GM12878 (cell line): ENCODE results near the gene ADIG. TPM values are rescaled to one million over a fixed set of nuclear protein-coding genes. Genes with fewer than 3 reads are reported as not detected.

Source experiments
- ATAC-seq: fragments of 200-7000 bp; cut with Tn5 transposase; 3 replicates; pipeline ENCODE4 v1.9.1; 2020; ENCODE audit warnings: mild to moderate bottlenecking, moderate library complexity
- BruUV-seq: library from RNA; stranded (reverse); fragments of 400-500 nt; replicated peaks from 2 replicates; lab custom pipeline; 2021; lab: Mats Ljungman, UMichigan
- CTCF ChIA-PET: fragments of 300-600 bp; sonication (Branson Sonifier 250); formaldehyde crosslinking; extraction: SDS; loops from one replicate; lab custom pipeline; 2021; ENCODE audit warnings: inconsistent platforms; lab: Yijun Ruan, JAX
- POLR2A ChIA-PET: fragments of 350-600 bp; formaldehyde crosslinking; extraction: SDS; loops from one replicate; lab custom pipeline; 2021; ENCODE audit warnings: inconsistent platforms; lab: Charles Lee
- RAD21 ChIA-PET: fragments of 300-600 bp; sonication (Branson Sonifier 250); formaldehyde crosslinking; loops from one replicate; lab custom pipeline; 2023; ENCODE audit warnings: antibody characterized with exemption; ENCODE audit not compliant: unreplicated experiment; lab: Charles Lee
- SMC1A ChIA-PET: fragments of 300-600 bp; sonication (Branson Sonifier 250); formaldehyde crosslinking; loops from one replicate; lab custom pipeline; 2023; ENCODE audit not compliant: unreplicated experiment, uncharacterized antibody; lab: Charles Lee
- DNase-seq: peaks from one replicate; pipeline ENCODE4 v3.0.0-alpha.2; 2011; ENCODE audit warnings: low read depth, low spot score
- FAIRE-seq: peaks from 3 replicates; lab custom pipeline; 2011; peaks lifted over from hg19 to GRCh38; lab: Jason Lieb, UNC
- H2AFZ ChIP-seq: 2 replicates; pipeline ENCODE4 v1.6.0; 2011; ENCODE audit warnings: low read depth, low read length, control low read depth; ENCODE audit not compliant: control insufficient read depth
- H3K27ac ChIP-seq: 2 replicates; pipeline ENCODE4 v1.5.1; 2011; ENCODE audit warnings: control low read depth; ENCODE audit not compliant: control insufficient read depth, insufficient read depth
- H3K27me3 ChIP-seq, 2 experiments: replicated peaks in 1 of 2; 2 replicates each; pipeline versions ENCODE4 v1.6.0 to v1.6.1; 2011; ENCODE audit warnings: low read length in 1 of 2; ENCODE audit not compliant: control insufficient read depth in 2 of 2, insufficient read depth in 2 of 2
- H3K36me3 ChIP-seq, 2 experiments: 2 replicates each; pipeline ENCODE4 v1.5.1; 2011; ENCODE audit warnings: low read length in 1 of 2; ENCODE audit not compliant: control insufficient read depth in 2 of 2, insufficient read depth in 2 of 2
- H3K4me1 ChIP-seq: 2 replicates; pipeline ENCODE4 v1.6.1; 2011; ENCODE audit warnings: mild to moderate bottlenecking, low read length, moderate library complexity, mixed read lengths; ENCODE audit not compliant: control insufficient read depth, insufficient read depth
- H3K4me2 ChIP-seq: 2 replicates; pipeline ENCODE4 v1.6.0; 2011; ENCODE audit warnings: control low read depth; ENCODE audit not compliant: control insufficient read depth, insufficient read depth
- H3K4me3 ChIP-seq: fragments of 200-600 bp; sonication (generic); 2 replicates; pipeline ENCODE4 v1.5.1; 2016
- H3K79me2 ChIP-seq: 2 replicates; pipeline ENCODE4 v1.6.0; 2011; ENCODE audit warnings: low read length; ENCODE audit not compliant: control insufficient read depth, insufficient read depth
- H3K9ac ChIP-seq: 2 replicates; pipeline ENCODE4 v1.8.0; 2011; ENCODE audit warnings: low read length, control low read depth, mixed read lengths; ENCODE audit not compliant: control insufficient read depth, insufficient read depth
- H3K9me3 ChIP-seq: replicated peaks from 3 replicates; pipeline ENCODE4 v1.5.1; 2011; ENCODE audit warnings: mild to moderate bottlenecking, low read length; ENCODE audit not compliant: control insufficient read depth, insufficient read depth
- H4K20me1 ChIP-seq: 2 replicates; pipeline ENCODE4 v1.6.0; 2011; ENCODE audit not compliant: control insufficient read depth, insufficient read depth
- ATF7 ChIP-seq: fragments of 450-650 bp; IDR thresholded peaks from 2 replicates; pipeline ENCODE4 v1.6.1; 2016; ENCODE audit warnings: low read depth, mild to moderate bottlenecking
- E2F8 ChIP-seq: fragments of 450-650 bp; IDR thresholded peaks from 2 replicates; pipeline ENCODE4 v1.6.1; 2018; ENCODE audit warnings: mild to moderate bottlenecking, low read depth, moderate library complexity; ENCODE audit not compliant: partially characterized antibody
- EED ChIP-seq: sonication (generic); IDR thresholded peaks from 2 replicates; pipeline ENCODE4 v1.6.1; 2016; ENCODE audit warnings: antibody characterized with exemption, low read depth
- HDAC6 ChIP-seq: fragments of 200-600 bp; sonication (generic); IDR thresholded peaks from one replicate; pipeline ENCODE4 v1.8.0; 2017; ENCODE audit warnings: antibody characterized with exemption; ENCODE audit not compliant: unreplicated experiment
- HDGF ChIP-seq: fragments of 450-650 bp; IDR thresholded peaks from 2 replicates; pipeline ENCODE4 v1.6.1; 2016; ENCODE audit warnings: antibody characterized with exemption
- IKZF1 ChIP-seq: fragments of 450-650 bp; conservative IDR thresholded peaks from 2 replicates; pipeline ENCODE4 v1.6.1; 2017; ENCODE audit warnings: antibody characterized with exemption, mild to moderate bottlenecking
- NFYA ChIP-seq: IDR thresholded peaks from 2 replicates; pipeline ENCODE4 v1.6.1; 2011; ENCODE audit warnings: low read depth, mild to moderate bottlenecking, low read length, improper control_type of control experiment, borderline replicate concordance
- POLR2AphosphoS2 ChIP-seq: IDR thresholded peaks from 2 replicates; pipeline ENCODE4 v1.6.1; 2011; ENCODE audit warnings: low read depth, mild to moderate bottlenecking, low read length, improper control_type of control experiment, moderate library complexity
- TCF3 ChIP-seq: IDR thresholded peaks from 2 replicates; pipeline ENCODE4 v1.6.1; 2012; ENCODE audit warnings: low read depth, mild to moderate bottlenecking, low read length, borderline replicate concordance; ENCODE audit not compliant: insufficient read depth
- ZBTB11 ChIP-seq: fragments of 450-650 bp; formaldehyde crosslinking; IDR thresholded peaks from 2 replicates; pipeline ENCODE4 v1.5.0; 2022; ENCODE audit warnings: mild to moderate bottlenecking, missing genetic modification characterization
- ZBTB4 ChIP-seq: fragments of 450-650 bp; formaldehyde crosslinking; IDR thresholded peaks from 2 replicates; pipeline ENCODE4 v1.4.0; 2022; ENCODE audit warnings: mild to moderate bottlenecking, moderate library complexity
- WGBS: methylation state at CpG from one replicate; pipeline ENCODE4 v1.1.6; 2016; ENCODE audit warnings: low lambda C conversion rate; ENCODE audit not compliant: insufficient replicate concordance, insufficient coverage; ENCODE audit errors: missing lambda C conversion rate; 5-methylcytosine and 5-hydroxymethylcytosine counted together
- in situ Hi-C: fragments of 300-500 bp; cut with MboI; formaldehyde crosslinking; loops from 9 replicates; pipeline ENCODE4 v1.14.3; 2018; ENCODE audit warnings: mixed read lengths
- intact Hi-C: fragments of 100-400 bp; cut with micrococcal nuclease; formaldehyde crosslinking; loops from one replicate; pipeline ENCODE4 v1.14.2; 2022; ENCODE audit not compliant: unreplicated experiment
- polyA plus RNA-seq, 11 experiments: library from polyadenylated mRNA; depleted of rRNA in 4 of 11; unstranded in 6 of 11; stranded (reverse) in 5 of 11; fragments of >200 nt; fragmentation: Nextera tagmentation in 4 of 11; fragmentation: Illumina TruSeq in 1 of 11; extraction: Ambion mirVana in 4 of 11; extraction: Trizol in 1 of 11; gene quantifications; 1 replicate in 1 of 11; 2 replicates in 10 of 11; pipeline versions ENCODE4 v1.2.1 to v1.2.3, GENCODE V29; 2011 to 2016; ENCODE audit warnings: inconsistent platforms in 2 of 11, missing spikeins in 2 of 11, low read depth in 1 of 11
- total RNA-seq, 4 experiments: library from RNA; depleted of rRNA in 3 of 4; stranded (reverse); fragments of >200 nt in 3 of 4; fragmentation: Illumina TruSeq in 1 of 4; extraction: Trizol in 1 of 4; gene quantifications; 2 replicates each; pipeline versions ENCODE4 v1.2.1 to v1.2.3, GENCODE V29; 2013 to 2021

ADIG gene
- total and polyA plus RNA-seq, 10 of the 15 experiments (the other 5 are each of a cell fraction or from before 2014, with no cell fraction given) = not detected

- 100% methylated on average over 3 of the region's 3 CpGs for WGBS
- DNase-seq = no peak
- in situ Hi-C loops = no loop called here
- ChIA-PET POLR2A (no interaction called here), RAD21 (interaction anchor here (0.6 kb wide), 1 partner anchor 65 kb away, joined by 5 read pairs; no protein-coding TSS in a partner anchor), CTCF (no interaction called here), SMC1A (no interaction called here)
- FAIRE-seq = no peak
- no peak for ATAC-seq
- intact Hi-C loops = no loop called here
- H3K4me1 ChIP-seq = no peaks in the 10 kb centered on the region
- no peaks in the 10 kb centered on the region for H4K20me1 ChIP-seq
- H3K79me2 ChIP-seq = no peaks in the 10 kb centered on the region
- BruUV-seq = no TSS peak
- no peaks in the 10 kb centered on the region for H3K9me3 ChIP-seq
- no peak overlapping the region for H3K4me2 ChIP-seq
- no peak overlapping the region for H3K9ac ChIP-seq
- H3K4me3 ChIP-seq = no peak overlapping the region
- H3K36me3 ChIP-seq = peaks cover 0 to 34% of the 10 kb centered on the region in 2 experiments
- H3K27me3 ChIP-seq = no peaks in the 10 kb centered on the region
- no peak overlapping the region for H3K27ac ChIP-seq
- H2AFZ ChIP-seq = no peak overlapping the region
- TF ChIP-seq IKZF1 = no peak
- TF ChIP-seq EED = no peak
- TF ChIP-seq ZBTB11 (CRISPR knock-in tag) = no peak
- TF ChIP-seq E2F8 = no peak
- no peak for TF ChIP-seq ATF7
- TF ChIP-seq NFYA = no peak
- TF ChIP-seq POLR2AphosphoS2 = no peak
- TF ChIP-seq HDGF = no peak
- no peak for TF ChIP-seq TCF3
- TF ChIP-seq HDAC6 = no peak
- no peak for TF ChIP-seq ZBTB4
Observed at GRCh38 chr20:38547288-38548085, 33.5 kb upstream of the ADIG start.
